ENCODE data around the gene SLC18B1.
A peak's percentile ranks its signal among the peaks of the same experiment; 100 is the strongest.

- TF ChIP-seq SP1 (IDR thresholded peaks at IDR 0.05) (peak; percentile 62), CTCF (IDR thresholded peaks at IDR 0.05; ENCODE audit: low read depth, low read length, missing input control) (no peak), MAX (IDR thresholded peaks at IDR 0.05) (peak; percentile 66), REST (IDR thresholded peaks at IDR 0.05) (peak; percentile 23), TAF1 (conservative IDR thresholded peaks at IDR 0.05) (no peak), ATF3 (IDR thresholded peaks at IDR 0.05) (peak; percentile 85), YY1 (IDR thresholded peaks at IDR 0.05) (peak; percentile 86), JUND (IDR thresholded peaks at IDR 0.05) (peak; percentile 73 to 76), EGR1 (IDR thresholded peaks at IDR 0.05; ENCODE audit: low read depth in 2 of 2) (no peak), FOXA1 (IDR thresholded peaks at IDR 0.05) (no peak), NR2F2 (IDR thresholded peaks at IDR 0.05) (no peak), ZBTB33 (IDR thresholded peaks at IDR 0.05) (peak; percentile 1), HNF4G (IDR thresholded peaks at IDR 0.05) (no peak), GABPA (IDR thresholded peaks at IDR 0.05 in 1 of 2, conservative IDR thresholded peaks at IDR 0.05 in 1 of 2) (peak in 1 of 2 donors; percentile 79)
Observed at GRCh38 chr6:132749111-132749510, 49.3 kb downstream of the SLC18B1 start.

All from liver (tissue), 3 donors.